Epithelial cell of proximal tubule (primary cell): Measurements from ENCODE around the gene PIK3CB. TPM values are rescaled to one million over a fixed set of nuclear protein-coding genes. Genes with fewer than 3 reads are reported as not detected.
"Not testable (repeated sequence)": the region's sequence is repeated elsewhere in the genome, so short reads cannot be mapped to it uniquely, and the experiment has no call there.

Experiments used
- DNase-seq: peaks from one replicate; pipeline ENCODE4 v3.0.0-alpha.2; 2011; ENCODE audit warnings: low read depth
- H3K4me3 ChIP-seq: 2 replicates; pipeline ENCODE4 v1.5.1; 2011; ENCODE audit warnings: low read depth, mild to moderate bottlenecking, low read length
- CTCF ChIP-seq: conservative IDR thresholded peaks from 2 replicates; pipeline ENCODE4 v1.5.1; 2012; ENCODE audit warnings: low read depth, mild to moderate bottlenecking, low read length
- total RNA-seq: library from RNA; depleted of rRNA; stranded (reverse); fragments of >200 nt; gene quantifications from 2 replicates; pipeline ENCODE4 v1.2.3, GENCODE V29; 2015

Gene PIK3CB
- total RNA-seq, 1 donor from 2014 or later: 9.1 TPM

GRCh38 chr3:138856799-138857198 is 22.1 kb upstream of the PIK3CB start:
- no peak overlapping the region for H3K4me3 ChIP-seq
- no peak for DNase-seq
- no peak for TF ChIP-seq CTCF

DNA sequence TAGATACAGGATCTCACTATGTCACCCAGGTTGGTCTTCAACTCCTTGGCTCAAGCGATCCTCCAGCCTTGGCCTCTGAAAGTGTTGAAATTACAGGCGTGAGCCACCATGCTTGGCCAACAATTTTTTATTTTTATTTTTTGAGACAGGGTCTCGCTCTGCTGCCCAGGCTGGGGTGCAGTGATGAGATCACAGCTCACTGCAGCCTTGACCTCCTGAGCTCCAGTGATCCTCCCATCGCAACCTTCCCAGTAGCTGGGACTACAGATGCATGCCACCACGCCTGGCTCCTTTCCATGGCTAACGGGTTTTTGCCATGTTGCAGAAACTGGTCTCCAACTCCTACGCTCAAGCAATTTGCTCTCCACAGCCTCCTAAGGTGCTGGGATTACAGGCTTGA is 20.2 kb upstream of the PIK3CB start:
- DNase-seq: no peak
- H3K4me3 ChIP-seq: no peak overlapping the region
- no peak for TF ChIP-seq CTCF

GRCh38 chr3:138854204-138854603 is 19.5 kb upstream of the PIK3CB start:
- no peak overlapping the region for H3K4me3 ChIP-seq
- no peak for TF ChIP-seq CTCF
- DNase-seq: no peak

DNA sequence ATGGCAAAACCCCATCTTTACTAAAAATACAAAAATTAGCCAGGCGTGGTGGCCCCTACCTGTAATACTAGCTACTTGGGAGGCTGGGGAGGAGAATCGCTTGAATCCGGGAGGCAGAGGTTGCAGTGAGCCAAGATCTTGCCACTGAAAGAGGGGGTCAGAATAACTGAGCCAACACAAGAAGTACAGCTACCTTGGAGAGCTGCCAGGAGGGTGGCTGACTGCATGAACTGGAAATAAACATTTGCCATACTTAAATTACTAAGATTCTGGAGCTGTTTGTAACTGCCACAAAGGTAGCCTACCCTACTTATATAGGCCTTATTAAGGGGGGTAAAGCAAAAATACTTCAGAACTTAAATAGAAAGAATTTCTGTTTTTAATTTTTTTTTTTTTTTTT is 15.4 kb upstream of the PIK3CB start:
- no peak for DNase-seq
- TF ChIP-seq CTCF: no peak
- H3K4me3 ChIP-seq: no peak overlapping the region

DNA sequence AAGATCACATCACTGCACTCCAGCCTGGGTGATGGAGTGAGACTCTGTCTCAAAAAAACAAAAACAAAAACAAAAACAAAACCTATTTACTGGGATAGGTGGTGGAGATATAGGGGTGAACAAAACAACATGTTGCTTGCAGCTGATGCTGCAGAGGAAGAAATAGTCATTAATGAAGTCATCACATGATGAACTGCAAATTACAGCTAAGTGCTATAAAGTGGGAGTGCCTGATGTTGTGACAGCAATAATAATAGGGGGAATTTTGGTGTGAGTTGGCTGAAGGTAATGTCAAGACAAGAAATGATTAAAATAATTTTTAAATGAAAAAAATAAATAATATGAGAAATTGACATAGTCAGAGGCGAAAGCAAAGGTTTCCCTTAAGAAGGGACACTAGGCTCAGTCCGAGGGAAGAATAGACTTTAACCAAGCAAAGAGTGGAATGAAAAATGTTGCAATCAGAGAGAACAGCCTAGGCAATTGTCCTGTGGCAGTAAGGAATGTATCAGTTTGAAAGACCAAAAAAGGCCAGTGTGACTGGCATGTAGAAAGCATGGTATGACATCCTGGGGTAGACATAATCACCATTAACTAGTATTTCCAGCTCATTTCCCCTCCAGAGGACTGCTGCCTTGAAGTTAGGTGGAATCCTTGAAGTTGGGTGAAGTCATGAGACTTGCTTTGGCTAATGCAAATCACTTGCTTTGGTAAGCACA is 14.7 kb upstream of the PIK3CB start:
- DNase-seq: no peak
- no peak for TF ChIP-seq CTCF
- no peak overlapping the region for H3K4me3 ChIP-seq

- no peak for DNase-seq
- TF ChIP-seq CTCF: no peak
- H3K4me3 ChIP-seq: no peak overlapping the region
Measured at GRCh38 chr3:138848696-138849095, 14.0 kb upstream of the PIK3CB start.

GRCh38 chr3:138846824-138847223 is 12.1 kb upstream of the PIK3CB start:
- not testable (repeated sequence) for DNase-seq

More at GRCh38 chr3:138846824-138847223, 12.1 kb upstream of the PIK3CB start:
- not testable (repeated sequence) for H3K4me3 ChIP-seq
